ENCODE results near the gene BCKDHB.

DNA sequence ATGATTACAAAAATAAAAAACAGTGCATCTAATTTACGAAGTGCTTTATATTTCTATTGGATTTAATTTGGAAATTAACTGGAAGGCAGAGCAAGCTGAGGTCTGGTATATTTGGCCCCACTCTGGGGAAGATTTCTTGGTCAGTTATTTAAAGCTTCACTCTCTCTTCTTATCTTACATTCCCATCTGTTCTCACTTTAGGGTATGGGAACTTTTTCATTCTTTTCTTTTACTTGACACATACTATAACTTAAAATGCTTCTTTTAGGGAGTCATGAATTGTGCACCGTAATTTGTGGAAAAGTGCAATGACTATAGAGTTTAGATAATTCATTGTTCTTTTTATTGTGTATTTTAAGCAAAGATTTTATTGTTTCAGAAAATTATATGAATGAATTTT is 170.4 kb downstream of the BCKDHB start:
- TF ChIP-seq EGR1 (IDR thresholded peaks at IDR 0.05) (no peak), TEAD4 (IDR thresholded peaks at IDR 0.05) (no peak), CEBPB (IDR thresholded peaks at IDR 0.05) (no peak), TAF1 (IDR thresholded peaks at IDR 0.05; ENCODE audit: low read depth) (no peak), NFIC (IDR thresholded peaks at IDR 0.05) (no peak), CREB1 (IDR thresholded peaks at IDR 0.05; ENCODE audit: low read depth) (no peak), EP300 (IDR thresholded peaks at IDR 0.05; ENCODE audit: borderline replicate concordance) (no peak), TCF12 (IDR thresholded peaks at IDR 0.05; ENCODE audit: low read depth) (no peak), RAD21 (IDR thresholded peaks at IDR 0.05; ENCODE audit: low read depth) (no peak), FOXM1 (IDR thresholded peaks at IDR 0.05; ENCODE audit: borderline replicate concordance, low read depth) (no peak), YY1 (IDR thresholded peaks at IDR 0.05; ENCODE audit: low read depth) (no peak)
- TF ChIP-seq, protein P1, sequence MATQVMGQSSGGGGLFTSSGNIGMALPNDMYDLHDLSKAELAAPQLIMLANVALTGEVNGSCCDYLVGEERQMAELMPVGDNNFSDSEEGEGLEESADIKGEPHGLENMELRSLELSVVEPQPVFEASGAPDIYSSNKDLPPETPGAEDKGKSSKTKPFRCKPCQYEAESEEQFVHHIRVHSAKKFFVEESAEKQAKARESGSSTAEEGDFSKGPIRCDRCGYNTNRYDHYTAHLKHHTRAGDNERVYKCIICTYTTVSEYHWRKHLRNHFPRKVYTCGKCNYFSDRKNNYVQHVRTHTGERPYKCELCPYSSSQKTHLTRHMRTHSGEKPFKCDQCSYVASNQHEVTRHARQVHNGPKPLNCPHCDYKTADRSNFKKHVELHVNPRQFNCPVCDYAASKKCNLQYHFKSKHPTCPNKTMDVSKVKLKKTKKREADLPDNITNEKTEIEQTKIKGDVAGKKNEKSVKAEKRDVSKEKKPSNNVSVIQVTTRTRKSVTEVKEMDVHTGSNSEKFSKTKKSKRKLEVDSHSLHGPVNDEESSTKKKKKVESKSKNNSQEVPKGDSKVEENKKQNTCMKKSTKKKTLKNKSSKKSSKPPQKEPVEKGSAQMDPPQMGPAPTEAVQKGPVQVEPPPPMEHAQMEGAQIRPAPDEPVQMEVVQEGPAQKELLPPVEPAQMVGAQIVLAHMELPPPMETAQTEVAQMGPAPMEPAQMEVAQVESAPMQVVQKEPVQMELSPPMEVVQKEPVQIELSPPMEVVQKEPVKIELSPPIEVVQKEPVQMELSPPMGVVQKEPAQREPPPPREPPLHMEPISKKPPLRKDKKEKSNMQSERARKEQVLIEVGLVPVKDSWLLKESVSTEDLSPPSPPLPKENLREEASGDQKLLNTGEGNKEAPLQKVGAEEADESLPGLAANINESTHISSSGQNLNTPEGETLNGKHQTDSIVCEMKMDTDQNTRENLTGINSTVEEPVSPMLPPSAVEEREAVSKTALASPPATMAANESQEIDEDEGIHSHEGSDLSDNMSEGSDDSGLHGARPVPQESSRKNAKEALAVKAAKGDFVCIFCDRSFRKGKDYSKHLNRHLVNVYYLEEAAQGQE (IDR thresholded peaks at IDR 0.05; ENCODE audit: low read depth), result no peak
- TF ChIP-seq, protein P2, sequence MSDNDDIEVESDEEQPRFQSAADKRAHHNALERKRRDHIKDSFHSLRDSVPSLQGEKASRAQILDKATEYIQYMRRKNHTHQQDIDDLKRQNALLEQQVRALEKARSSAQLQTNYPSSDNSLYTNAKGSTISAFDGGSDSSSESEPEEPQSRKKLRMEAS (IDR thresholded peaks at IDR 0.05), result no peak

All from Ishikawa (cell line).